OCI-LY3 (cell line): ENCODE results near the gene SPATA6L.

ENCODE experiments used
- H2AFZ ChIP-seq: fragments of 200-600, 300-600 bp; shearing (Covaris generic); 2 replicates; pipeline ENCODE4 v1.6.0; 2014; ENCODE audit warnings: antibody characterized with exemption, low read depth, low read length
- H3K27ac ChIP-seq: fragments of 200-600, 300-600 bp; sonication (generic); 2 replicates; pipeline ENCODE4 v1.5.1; 2014; ENCODE audit warnings: mild to moderate bottlenecking, low read length, moderate library complexity, mixed read lengths
- H3K27me3 ChIP-seq: fragments of 200-600, 300-600 bp; sonication (generic); 2 replicates; pipeline ENCODE4 v1.6.1; 2014; ENCODE audit warnings: low read depth, low read length, mixed read lengths
- H3K36me3 ChIP-seq: fragments of 200-600, 300-600 bp; sonication (generic); replicated peaks from 2 replicates; pipeline ENCODE3; 2014; ENCODE audit warnings: low read depth, low read length, mixed read lengths
- H3K4me1 ChIP-seq: fragments of 300-600, 200-600 bp; sonication (generic); 2 replicates; pipeline ENCODE4 v1.6.1; 2014; ENCODE audit warnings: low read length, mixed read lengths
- H3K4me2 ChIP-seq: fragments of 200-600, 300-600 bp; sonication (generic); 2 replicates; pipeline ENCODE4 v1.6.1; 2014; ENCODE audit warnings: low read length, mixed read lengths
- H3K4me3 ChIP-seq: fragments of 300-600, 200-600 bp; sonication (generic); 2 replicates; pipeline ENCODE4 v1.5.1; 2014; ENCODE audit warnings: antibody characterized with exemption, mild to moderate bottlenecking, low read length, moderate library complexity
- H3K79me2 ChIP-seq: fragments of 300-600, 200-600 bp; shearing (Covaris generic); 2 replicates; pipeline ENCODE4 v1.6.1; 2014; ENCODE audit warnings: mild to moderate bottlenecking, low read length, mixed read lengths
- H3K9ac ChIP-seq: fragments of 300-600, 200-600 bp; shearing (Covaris generic); 2 replicates; pipeline ENCODE4 v1.6.0; 2014; ENCODE audit warnings: mild to moderate bottlenecking, low read length, moderate library complexity
- H3K9me3 ChIP-seq: fragments of 200-600, 300-600 bp; shearing (Covaris generic); 2 replicates; pipeline ENCODE4 v1.6.1; 2014; ENCODE audit warnings: low read length, mixed read lengths; ENCODE audit not compliant: insufficient read depth
- H4K20me1 ChIP-seq: fragments of 200-600, 300-600 bp; sonication (generic); 2 replicates; pipeline ENCODE4 v1.6.1; 2016; ENCODE audit warnings: low read length, mixed read lengths; ENCODE audit not compliant: insufficient read depth
- EZH2phosphoT487 ChIP-seq: fragments of 200-600 bp; shearing (Covaris generic); IDR thresholded peaks from 2 replicates; pipeline ENCODE4 v1.6.1; 2018; ENCODE audit warnings: antibody characterized with exemption, mixed run types, low read depth
- TF ChIP-seq, protein P1 (sequence below): fragments of 200-600, 300-600 bp; sonication (generic); IDR thresholded peaks from 2 replicates; pipeline ENCODE4 v1.5.1; 2014; ENCODE audit warnings: antibody characterized with exemption, low read length, low read depth

Gene SPATA6L

DNA sequence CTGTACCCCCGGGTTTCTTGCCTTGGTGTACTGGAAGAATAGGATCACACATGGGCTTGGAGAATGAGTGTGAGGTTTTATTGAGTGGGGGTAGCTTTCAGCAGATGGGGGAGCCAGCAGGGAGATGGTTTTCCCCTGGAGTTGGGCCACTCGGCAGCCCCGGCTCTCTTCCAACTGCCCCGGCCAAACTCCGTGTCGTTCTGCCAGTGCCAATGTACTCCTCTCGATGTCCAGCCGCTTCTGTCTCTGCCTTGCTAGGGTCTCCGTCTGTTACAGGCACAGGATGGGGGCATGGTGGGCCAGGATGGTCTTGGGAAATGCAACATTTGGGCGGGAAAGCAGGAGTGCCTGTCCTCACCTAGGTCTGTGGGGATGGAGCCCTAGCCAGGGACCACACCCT lies 11.7 kb downstream of the SPATA6L start:
- H2AFZ ChIP-seq, result no peak overlapping the region
- H3K27ac ChIP-seq, result no peak overlapping the region
- TF ChIP-seq, protein P1, sequence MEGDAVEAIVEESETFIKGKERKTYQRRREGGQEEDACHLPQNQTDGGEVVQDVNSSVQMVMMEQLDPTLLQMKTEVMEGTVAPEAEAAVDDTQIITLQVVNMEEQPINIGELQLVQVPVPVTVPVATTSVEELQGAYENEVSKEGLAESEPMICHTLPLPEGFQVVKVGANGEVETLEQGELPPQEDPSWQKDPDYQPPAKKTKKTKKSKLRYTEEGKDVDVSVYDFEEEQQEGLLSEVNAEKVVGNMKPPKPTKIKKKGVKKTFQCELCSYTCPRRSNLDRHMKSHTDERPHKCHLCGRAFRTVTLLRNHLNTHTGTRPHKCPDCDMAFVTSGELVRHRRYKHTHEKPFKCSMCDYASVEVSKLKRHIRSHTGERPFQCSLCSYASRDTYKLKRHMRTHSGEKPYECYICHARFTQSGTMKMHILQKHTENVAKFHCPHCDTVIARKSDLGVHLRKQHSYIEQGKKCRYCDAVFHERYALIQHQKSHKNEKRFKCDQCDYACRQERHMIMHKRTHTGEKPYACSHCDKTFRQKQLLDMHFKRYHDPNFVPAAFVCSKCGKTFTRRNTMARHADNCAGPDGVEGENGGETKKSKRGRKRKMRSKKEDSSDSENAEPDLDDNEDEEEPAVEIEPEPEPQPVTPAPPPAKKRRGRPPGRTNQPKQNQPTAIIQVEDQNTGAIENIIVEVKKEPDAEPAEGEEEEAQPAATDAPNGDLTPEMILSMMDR, result no peak
- no peak for TF ChIP-seq EZH2phosphoT487
- no peak overlapping the region for H3K4me2 ChIP-seq
- no peak overlapping the region for H3K4me3 ChIP-seq
- H3K4me1 ChIP-seq, result no peaks in the 10 kb centered on the region
- H3K36me3 ChIP-seq, result no peaks in the 10 kb centered on the region
- no peaks in the 10 kb centered on the region for H3K9me3 ChIP-seq
- H3K27me3 ChIP-seq, result no peaks in the 10 kb centered on the region
- no peaks in the 10 kb centered on the region for H4K20me1 ChIP-seq
- no peak overlapping the region for H3K9ac ChIP-seq
- no peaks in the 10 kb centered on the region for H3K79me2 ChIP-seq

DNA sequence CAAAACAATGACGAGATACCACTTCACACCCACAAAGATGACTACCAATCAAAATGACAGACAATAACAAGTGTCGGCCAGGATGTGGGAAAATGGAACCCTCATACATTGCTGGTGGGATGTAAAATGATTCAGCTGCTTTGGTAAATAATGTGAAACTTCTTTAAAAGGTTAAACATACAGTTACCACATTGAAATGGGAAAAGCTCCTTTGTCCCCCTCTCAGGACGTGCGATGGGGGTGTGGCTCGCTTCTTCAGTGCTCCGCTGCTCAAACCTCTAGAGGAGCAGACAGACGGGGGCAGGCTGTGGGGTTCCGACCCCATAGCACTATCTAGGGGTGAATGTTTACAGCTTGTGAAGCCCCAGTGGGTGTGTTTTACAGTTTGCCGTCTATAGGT lies 12.2 kb downstream of the SPATA6L start:
- no peak overlapping the region for H3K4me3 ChIP-seq
- no peak overlapping the region for H3K27ac ChIP-seq
- no peaks in the 10 kb centered on the region for H3K27me3 ChIP-seq
- H3K9me3 ChIP-seq, result no peaks in the 10 kb centered on the region
- TF ChIP-seq EZH2phosphoT487, result no peak
- TF ChIP-seq, protein P1, result no peak
- H3K9ac ChIP-seq, result no peak overlapping the region
- H3K4me1 ChIP-seq, result no peaks in the 10 kb centered on the region
- H3K36me3 ChIP-seq, result no peaks in the 10 kb centered on the region
- no peaks in the 10 kb centered on the region for H3K79me2 ChIP-seq
- no peak overlapping the region for H2AFZ ChIP-seq
- H3K4me2 ChIP-seq, result no peak overlapping the region
- H4K20me1 ChIP-seq, result no peaks in the 10 kb centered on the region

DNA sequence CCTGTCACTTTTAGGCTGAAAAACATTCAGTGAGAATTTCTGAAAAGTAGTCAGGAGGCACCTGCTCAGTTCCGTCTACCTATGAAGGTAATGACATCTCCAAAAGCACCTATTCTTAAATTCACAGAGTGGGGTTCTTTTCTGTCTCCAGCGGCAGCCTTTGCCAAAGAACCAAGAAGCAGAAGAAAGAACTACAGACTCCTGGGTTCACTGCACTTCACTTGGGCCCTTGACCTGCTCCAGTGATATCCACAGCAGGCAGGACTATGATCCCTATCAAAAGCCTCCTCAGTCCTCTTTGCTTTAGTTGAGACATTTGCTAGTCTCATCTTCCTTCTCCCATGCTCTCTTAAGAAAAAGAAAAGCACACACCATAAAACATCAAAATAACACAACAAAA lies 23.9 kb downstream of the SPATA6L start:
- no peak overlapping the region for H3K4me2 ChIP-seq
- H3K4me1 ChIP-seq, result peaks cover 9% of the 10 kb centered on the region
- H3K27ac ChIP-seq, result no peak overlapping the region
- no peaks in the 10 kb centered on the region for H3K27me3 ChIP-seq
- H3K4me3 ChIP-seq, result no peak overlapping the region
- H3K79me2 ChIP-seq, result no peaks in the 10 kb centered on the region
- TF ChIP-seq, protein P1, result no peak
- no peak for TF ChIP-seq EZH2phosphoT487
- H3K36me3 ChIP-seq, result no peaks in the 10 kb centered on the region
- H3K9me3 ChIP-seq, result no peaks in the 10 kb centered on the region
- H2AFZ ChIP-seq, result no peak overlapping the region
- no peaks in the 10 kb centered on the region for H4K20me1 ChIP-seq
- no peak overlapping the region for H3K9ac ChIP-seq

DNA sequence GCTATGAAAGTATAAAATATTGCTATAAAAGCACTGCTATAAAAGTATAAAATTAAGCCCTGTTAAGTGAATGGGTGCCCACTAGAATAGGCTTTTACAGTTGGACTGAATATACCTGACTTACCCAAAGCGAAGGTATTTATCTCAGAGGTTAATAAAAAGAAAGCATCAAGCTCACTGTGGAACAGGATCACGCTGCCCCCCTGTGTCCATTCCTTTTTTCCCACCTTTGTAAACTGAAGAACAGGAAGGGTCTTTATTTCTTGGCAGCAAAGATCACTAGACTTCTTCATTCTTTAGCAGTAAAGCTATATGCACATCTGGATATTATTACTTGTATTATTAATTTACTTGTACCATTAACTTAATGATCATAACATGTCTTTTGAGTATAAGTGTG lies 26.3 kb downstream of the SPATA6L start:
- Histone ChIP-seq H4K20me1 (no peaks in the 10 kb centered on the region), H3K79me2 (no peaks in the 10 kb centered on the region), H3K27me3 (no peaks in the 10 kb centered on the region), H3K9ac (no peak overlapping the region), H3K4me2 (no peak overlapping the region), H3K4me3 (no peak overlapping the region), H3K36me3 (no peaks in the 10 kb centered on the region), H3K4me1 (peaks cover 8% of the 10 kb centered on the region), H2AFZ (no peak overlapping the region), H3K27ac (no peak overlapping the region), H3K9me3 (no peaks in the 10 kb centered on the region)
- TF ChIP-seq, protein P1, result peak; percentile 61
- TF ChIP-seq EZH2phosphoT487, result no peak
